Neural cell (in vitro differentiated cells): ENCODE results near the gene ERG28.

Source experiments
- EP300 ChIP-seq: fragments of 450-650 bp; conservative IDR thresholded peaks from 2 replicates; pipeline ENCODE4 v1.6.1; 2014; ENCODE audit warnings: antibody characterized with exemption, mild to moderate bottlenecking, moderate library complexity; ENCODE audit not compliant: poor library complexity, severe bottlenecking
- EZH2 ChIP-seq: fragments of 200-600, 300-800 bp; shearing (Covaris generic), sonication (generic); IDR thresholded peaks from 2 replicates; pipeline ENCODE4 v1.6.1; 2014; ENCODE audit warnings: antibody characterized with exemption, low read length, borderline replicate concordance, mild to moderate bottlenecking; ENCODE audit not compliant: insufficient read depth, poor library complexity, severe bottlenecking
- MXI1 ChIP-seq: fragments of 450-650 bp; conservative IDR thresholded peaks from 2 replicates; pipeline ENCODE4 v1.6.1; 2014; ENCODE audit warnings: antibody characterized with exemption, mild to moderate bottlenecking; ENCODE audit not compliant: poor library complexity, severe bottlenecking
- POLR2AphosphoS5 ChIP-seq: IDR thresholded peaks from 2 replicates; pipeline ENCODE4 v1.6.1; 2012
- RAD21 ChIP-seq: fragments of 450-650 bp; conservative IDR thresholded peaks from 2 replicates; pipeline ENCODE4 v1.6.1; 2014; ENCODE audit warnings: antibody characterized with exemption, mild to moderate bottlenecking, moderate library complexity
- SMC3 ChIP-seq: fragments of 450-650 bp; conservative IDR thresholded peaks from 2 replicates; pipeline ENCODE4 v1.6.1; 2014; ENCODE audit warnings: antibody characterized with exemption, mild to moderate bottlenecking, moderate library complexity; ENCODE audit not compliant: poor library complexity
- TAF1 ChIP-seq: IDR thresholded peaks from 2 replicates; pipeline ENCODE4 v1.6.1; 2012; ENCODE audit warnings: low read depth
- TF ChIP-seq, protein P1 (sequence below): fragments of 450-650 bp; IDR thresholded peaks from 2 replicates; pipeline ENCODE4 v1.5.1; 2014; ENCODE audit warnings: antibody characterized with exemption, mild to moderate bottlenecking, moderate library complexity; ENCODE audit not compliant: poor library complexity, severe bottlenecking
- TF ChIP-seq, protein P2 (sequence below): IDR thresholded peaks from 2 replicates; pipeline ENCODE4 v1.6.1; 2012; ENCODE audit warnings: borderline replicate concordance

DNA sequence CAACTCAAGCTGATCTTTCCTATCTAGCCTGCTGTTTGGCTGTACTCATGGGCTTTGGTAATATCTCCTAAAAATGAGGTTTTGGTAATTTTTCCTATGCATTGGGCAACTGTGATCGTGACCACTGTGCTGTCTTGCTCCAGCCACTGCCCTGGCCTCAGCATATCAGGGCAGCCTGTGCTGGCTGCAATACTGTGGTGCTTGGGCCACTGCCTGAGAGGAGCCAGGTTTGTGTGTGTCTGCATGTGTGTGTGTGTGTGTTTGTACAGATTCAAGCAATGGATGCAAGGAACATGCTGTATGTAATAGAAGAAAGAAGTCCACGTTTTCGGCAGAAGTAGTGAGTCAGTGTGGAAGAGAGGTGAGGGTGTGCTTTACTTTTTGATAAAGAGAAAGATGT is 13.0 kb downstream of the ERG28 start:
- TF ChIP-seq, protein P1, sequence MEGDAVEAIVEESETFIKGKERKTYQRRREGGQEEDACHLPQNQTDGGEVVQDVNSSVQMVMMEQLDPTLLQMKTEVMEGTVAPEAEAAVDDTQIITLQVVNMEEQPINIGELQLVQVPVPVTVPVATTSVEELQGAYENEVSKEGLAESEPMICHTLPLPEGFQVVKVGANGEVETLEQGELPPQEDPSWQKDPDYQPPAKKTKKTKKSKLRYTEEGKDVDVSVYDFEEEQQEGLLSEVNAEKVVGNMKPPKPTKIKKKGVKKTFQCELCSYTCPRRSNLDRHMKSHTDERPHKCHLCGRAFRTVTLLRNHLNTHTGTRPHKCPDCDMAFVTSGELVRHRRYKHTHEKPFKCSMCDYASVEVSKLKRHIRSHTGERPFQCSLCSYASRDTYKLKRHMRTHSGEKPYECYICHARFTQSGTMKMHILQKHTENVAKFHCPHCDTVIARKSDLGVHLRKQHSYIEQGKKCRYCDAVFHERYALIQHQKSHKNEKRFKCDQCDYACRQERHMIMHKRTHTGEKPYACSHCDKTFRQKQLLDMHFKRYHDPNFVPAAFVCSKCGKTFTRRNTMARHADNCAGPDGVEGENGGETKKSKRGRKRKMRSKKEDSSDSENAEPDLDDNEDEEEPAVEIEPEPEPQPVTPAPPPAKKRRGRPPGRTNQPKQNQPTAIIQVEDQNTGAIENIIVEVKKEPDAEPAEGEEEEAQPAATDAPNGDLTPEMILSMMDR, result no peak
- TF ChIP-seq TAF1 (no peak), POLR2AphosphoS5 (no peak), EP300 (no peak), RAD21 (no peak), EZH2 (no peak), MXI1 (no peak), SMC3 (no peak)
- TF ChIP-seq, protein P2, sequence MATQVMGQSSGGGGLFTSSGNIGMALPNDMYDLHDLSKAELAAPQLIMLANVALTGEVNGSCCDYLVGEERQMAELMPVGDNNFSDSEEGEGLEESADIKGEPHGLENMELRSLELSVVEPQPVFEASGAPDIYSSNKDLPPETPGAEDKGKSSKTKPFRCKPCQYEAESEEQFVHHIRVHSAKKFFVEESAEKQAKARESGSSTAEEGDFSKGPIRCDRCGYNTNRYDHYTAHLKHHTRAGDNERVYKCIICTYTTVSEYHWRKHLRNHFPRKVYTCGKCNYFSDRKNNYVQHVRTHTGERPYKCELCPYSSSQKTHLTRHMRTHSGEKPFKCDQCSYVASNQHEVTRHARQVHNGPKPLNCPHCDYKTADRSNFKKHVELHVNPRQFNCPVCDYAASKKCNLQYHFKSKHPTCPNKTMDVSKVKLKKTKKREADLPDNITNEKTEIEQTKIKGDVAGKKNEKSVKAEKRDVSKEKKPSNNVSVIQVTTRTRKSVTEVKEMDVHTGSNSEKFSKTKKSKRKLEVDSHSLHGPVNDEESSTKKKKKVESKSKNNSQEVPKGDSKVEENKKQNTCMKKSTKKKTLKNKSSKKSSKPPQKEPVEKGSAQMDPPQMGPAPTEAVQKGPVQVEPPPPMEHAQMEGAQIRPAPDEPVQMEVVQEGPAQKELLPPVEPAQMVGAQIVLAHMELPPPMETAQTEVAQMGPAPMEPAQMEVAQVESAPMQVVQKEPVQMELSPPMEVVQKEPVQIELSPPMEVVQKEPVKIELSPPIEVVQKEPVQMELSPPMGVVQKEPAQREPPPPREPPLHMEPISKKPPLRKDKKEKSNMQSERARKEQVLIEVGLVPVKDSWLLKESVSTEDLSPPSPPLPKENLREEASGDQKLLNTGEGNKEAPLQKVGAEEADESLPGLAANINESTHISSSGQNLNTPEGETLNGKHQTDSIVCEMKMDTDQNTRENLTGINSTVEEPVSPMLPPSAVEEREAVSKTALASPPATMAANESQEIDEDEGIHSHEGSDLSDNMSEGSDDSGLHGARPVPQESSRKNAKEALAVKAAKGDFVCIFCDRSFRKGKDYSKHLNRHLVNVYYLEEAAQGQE, result no peak
